ENCODE results near the gene SPATC1L. TPM values are rescaled to one million over a fixed set of nuclear protein-coding genes. Genes with fewer than 3 reads are reported as not detected.
"Not testable (repeated sequence)": the region's sequence is repeated elsewhere in the genome, so short reads cannot be mapped to it uniquely, and the experiment has no call there.

Gene SPATC1L
- total RNA-seq, 2 donors from 2014 or later = 2.6 to 12.9 TPM

DNA sequence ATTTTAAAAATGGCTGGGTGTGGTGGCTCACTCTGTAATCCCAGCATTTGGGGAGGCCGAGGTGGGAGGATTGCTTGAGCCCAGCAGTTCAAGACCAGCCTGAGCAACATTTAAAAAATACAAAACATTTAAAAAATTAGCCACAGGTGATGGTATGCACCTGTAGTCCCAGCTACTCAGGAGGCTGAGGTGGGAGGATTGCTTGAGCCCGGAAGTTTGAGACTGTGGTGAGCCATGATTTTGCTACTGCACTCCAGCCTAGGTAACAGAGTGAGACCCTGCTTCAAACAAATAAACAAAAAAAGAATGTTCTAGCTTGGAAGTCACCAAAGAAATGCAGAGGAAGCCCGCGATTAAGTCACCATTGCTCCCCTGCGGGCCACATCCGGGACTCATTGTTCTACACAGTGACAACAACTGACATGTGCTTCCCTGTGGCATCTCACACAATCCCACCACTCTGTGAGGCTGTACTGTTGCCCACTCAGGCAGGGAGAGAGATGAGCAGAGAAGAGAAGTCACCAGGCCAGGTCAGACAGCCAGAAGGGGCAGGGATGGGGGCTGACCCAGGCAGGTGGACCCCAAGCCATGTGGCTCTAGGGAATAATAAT lies 18.4 kb upstream of the SPATC1L start:
- Mint-ChIP-seq H3K9me3 (no peaks in the 10 kb centered on the region), H3K4me3 (no peak overlapping the region), H3K4me1 (ENCODE audit: low read depth) (no peaks in the 10 kb centered on the region), H3K36me3 (ENCODE audit: insufficient read depth in 2 of 2) (peaks cover 0 to 6% of the 10 kb centered on the region in 2 donors), H3K27me3 (ENCODE audit: low read depth) (no peaks in the 10 kb centered on the region), H3K27ac (no peak overlapping the region)
- ATAC-seq (replicated peaks in 1 of 2) = no peak
- DNase-seq = no peak

- not testable (repeated sequence) for H3K4me1 Mint-ChIP-seq (ENCODE audit: low read depth); ATAC-seq (replicated peaks in 1 of 2); H3K27me3 Mint-ChIP-seq (ENCODE audit: low read depth); H3K9me3 Mint-ChIP-seq; H3K4me3 Mint-ChIP-seq; H3K36me3 Mint-ChIP-seq (ENCODE audit: insufficient read depth in 2 of 2); DNase-seq; H3K27ac Mint-ChIP-seq
Observed at GRCh38 chr21:46200877-46201803, 16.9 kb upstream of the SPATC1L start.

DNA sequence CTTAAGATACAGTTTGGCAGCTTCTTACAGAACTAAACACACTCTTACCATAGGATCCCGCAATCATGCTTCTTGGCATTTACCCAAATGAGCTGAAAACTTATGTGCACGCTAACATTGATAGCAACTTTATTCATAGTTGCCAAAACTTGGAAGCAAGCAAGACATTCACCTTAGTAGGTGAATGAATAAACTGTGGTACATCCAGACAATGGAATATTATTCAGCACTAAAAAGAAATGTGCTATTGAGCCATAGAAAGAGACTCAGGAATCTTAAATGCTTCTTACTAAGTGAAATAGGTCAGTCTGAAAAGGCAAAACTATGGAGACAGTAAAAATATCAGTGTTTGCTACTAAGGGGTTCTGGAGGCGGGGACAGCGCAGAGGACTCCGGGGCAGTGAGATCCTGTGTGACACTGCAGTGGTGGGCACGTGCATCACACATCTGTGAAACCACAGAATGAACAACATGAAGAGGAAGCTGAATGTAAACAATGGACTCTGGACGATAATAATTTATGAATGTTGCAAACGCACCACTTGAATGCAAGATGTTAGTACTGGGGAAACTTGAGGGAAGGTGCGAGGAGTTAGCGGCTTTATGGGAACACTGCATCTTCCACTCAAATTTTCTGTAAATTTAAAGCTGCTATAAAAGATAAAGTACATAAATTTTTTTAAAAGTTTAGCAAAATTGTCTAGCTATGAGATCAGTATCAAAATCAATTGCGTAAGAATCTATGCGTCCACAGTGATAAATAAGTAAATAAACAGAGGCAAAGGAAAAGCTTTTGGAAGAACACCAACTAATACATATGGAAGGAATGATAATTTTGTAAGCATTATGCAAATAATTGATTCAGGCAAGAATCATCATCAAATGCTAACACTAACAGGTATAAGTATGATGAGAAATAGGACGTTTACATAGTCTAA lies 15.4 kb upstream of the SPATC1L start:
- H3K9me3 Mint-ChIP-seq = no peaks in the 10 kb centered on the region

GRCh38 chr21:46196733-46197132 lies 12.5 kb upstream of the SPATC1L start:
- Mint-ChIP-seq H3K4me1 (ENCODE audit: low read depth) (no peaks in the 10 kb centered on the region), H3K27me3 (ENCODE audit: low read depth) (no peaks in the 10 kb centered on the region), H3K27ac (no peak overlapping the region), H3K9me3 (no peaks in the 10 kb centered on the region), H3K4me3 (no peak overlapping the region), H3K36me3 (ENCODE audit: insufficient read depth in 2 of 2) (peaks cover 3 to 6% of the 10 kb centered on the region in 2 donors)
- DNase-seq (no peak), ATAC-seq (replicated peaks in 1 of 2) (no peak)

More for the DNA sequence above, 15.4 kb upstream of the SPATC1L start:
- Mint-ChIP-seq H3K36me3 (ENCODE audit: insufficient read depth in 2 of 2) (peaks cover 0 to 6% of the 10 kb centered on the region in 2 donors), H3K27me3 (ENCODE audit: low read depth) (no peaks in the 10 kb centered on the region), H3K27ac (no peak overlapping the region), H3K4me1 (ENCODE audit: low read depth) (no peaks in the 10 kb centered on the region), H3K4me3 (no peak overlapping the region)
- no peak for DNase-seq
- no peak for ATAC-seq (replicated peaks in 1 of 2)

GRCh38 chr21:46195595-46196195 lies 11.4 kb upstream of the SPATC1L start:
- H3K4me3 Mint-ChIP-seq = no peak overlapping the region
- H3K4me1 Mint-ChIP-seq (ENCODE audit: low read depth) = no peaks in the 10 kb centered on the region
- DNase-seq (no peak), ATAC-seq (replicated peaks in 1 of 2) (no peak)
- H3K9me3 Mint-ChIP-seq = no peaks in the 10 kb centered on the region
- H3K27ac Mint-ChIP-seq = no peak overlapping the region
- peaks cover 3 to 6% of the 10 kb centered on the region in 2 donors for H3K36me3 Mint-ChIP-seq (ENCODE audit: insufficient read depth in 2 of 2)
- H3K27me3 Mint-ChIP-seq (ENCODE audit: low read depth) = no peaks in the 10 kb centered on the region

DNA sequence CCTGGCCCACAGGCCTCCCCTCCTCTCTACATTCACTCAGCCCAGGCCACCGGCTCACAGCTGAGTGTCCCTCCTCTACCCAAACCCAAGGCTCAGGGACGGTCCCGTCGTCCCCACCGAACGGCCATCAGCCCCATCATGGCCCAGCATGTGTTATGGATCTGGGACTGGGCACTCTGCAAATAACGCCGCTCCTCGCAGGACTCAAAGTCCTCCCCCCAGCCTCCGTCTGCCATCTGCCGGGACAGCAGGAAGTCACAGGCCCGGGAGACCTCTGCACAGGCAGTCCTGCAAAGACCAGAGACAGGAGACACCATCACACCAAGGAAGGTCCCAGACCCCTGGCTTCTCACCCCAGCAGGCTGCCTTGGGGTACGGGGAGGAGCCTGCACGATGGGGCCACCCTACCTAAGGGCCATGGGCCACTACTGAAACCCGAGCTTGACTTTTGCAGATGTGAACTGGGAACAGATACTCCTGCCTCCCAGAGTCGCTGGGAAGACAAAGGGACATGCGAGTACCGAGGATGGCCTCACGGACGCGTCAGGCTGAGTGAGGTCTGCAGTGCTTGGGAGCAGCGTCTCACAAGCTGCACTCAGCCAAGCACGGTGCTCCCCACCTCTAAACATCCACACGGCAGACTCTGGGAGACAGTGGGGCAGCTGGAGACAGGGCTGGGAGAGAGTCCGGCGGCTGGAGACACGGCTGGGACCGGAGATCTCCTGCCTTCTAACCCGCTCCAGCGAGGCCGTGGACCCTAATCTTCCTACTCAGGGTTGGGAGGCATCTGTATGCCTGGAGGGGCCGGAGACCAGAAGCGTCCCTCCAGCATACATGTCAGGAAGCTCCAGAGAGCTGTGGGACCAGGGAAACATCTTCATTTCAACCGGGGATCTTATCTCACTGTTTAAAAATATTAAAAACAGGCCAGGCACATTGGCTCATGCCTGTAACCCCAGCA lies 10.4 kb upstream of the SPATC1L start:
- ATAC-seq (replicated peaks in 1 of 2) (no peak), DNase-seq (no peak)
- Mint-ChIP-seq H3K4me1 (ENCODE audit: low read depth) (no peaks in the 10 kb centered on the region), H3K9me3 (no peaks in the 10 kb centered on the region), H3K4me3 (no peak overlapping the region), H3K27ac (no peak overlapping the region), H3K36me3 (ENCODE audit: insufficient read depth in 2 of 2) (peaks cover 3 to 6% of the 10 kb centered on the region in 2 donors), H3K27me3 (ENCODE audit: low read depth) (no peaks in the 10 kb centered on the region)

DNA sequence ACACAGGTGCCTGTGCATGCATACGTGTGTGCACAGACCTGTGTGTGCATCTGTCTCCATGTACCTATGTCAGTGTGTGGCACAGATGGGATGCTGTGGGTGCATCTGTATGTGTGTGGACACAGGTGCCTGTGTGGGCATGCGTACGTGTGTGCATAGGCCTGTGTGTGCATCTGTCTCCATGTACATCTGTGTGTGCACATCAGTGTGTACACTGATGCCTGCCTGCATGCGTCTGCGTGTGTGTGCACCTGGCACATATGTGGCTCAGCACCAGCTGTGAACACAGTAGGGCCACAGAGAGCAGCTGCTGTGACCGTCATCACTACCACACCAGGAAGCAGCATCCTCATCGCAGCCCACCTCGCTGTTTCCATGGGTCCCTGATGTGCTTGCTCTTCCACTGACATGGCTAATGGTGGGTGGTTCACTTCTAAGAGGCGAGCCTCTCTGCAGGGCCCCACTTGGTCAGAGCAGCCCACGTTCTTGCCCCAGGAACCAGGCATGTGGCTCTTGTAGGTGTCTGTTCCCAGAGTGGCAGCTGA lies 9.6 kb upstream of the SPATC1L start:
- Mint-ChIP-seq H3K4me3 (no peak overlapping the region), H3K4me1 (ENCODE audit: low read depth) (no peaks in the 10 kb centered on the region), H3K27me3 (ENCODE audit: low read depth) (no peaks in the 10 kb centered on the region), H3K27ac (no peak overlapping the region), H3K9me3 (no peaks in the 10 kb centered on the region), H3K36me3 (ENCODE audit: insufficient read depth in 2 of 2) (peaks cover 3 to 6% of the 10 kb centered on the region in 2 donors)
- DNase-seq (no peak), ATAC-seq (replicated peaks in 1 of 2) (no peak)

GRCh38 chr21:46191686-46192575 lies 7.7 kb upstream of the SPATC1L start:
- Mint-ChIP-seq H3K27me3 (ENCODE audit: low read depth) (no peaks in the 10 kb centered on the region), H3K36me3 (ENCODE audit: insufficient read depth in 2 of 2) (peaks cover 0 to 6% of the 10 kb centered on the region in 2 donors), H3K4me3 (no peak overlapping the region), H3K9me3 (no peaks in the 10 kb centered on the region), H3K4me1 (ENCODE audit: low read depth) (no peaks in the 10 kb centered on the region), H3K27ac (no peak overlapping the region)
- DNase-seq = no peak
- ATAC-seq (replicated peaks in 1 of 2) = no peak

DNA sequence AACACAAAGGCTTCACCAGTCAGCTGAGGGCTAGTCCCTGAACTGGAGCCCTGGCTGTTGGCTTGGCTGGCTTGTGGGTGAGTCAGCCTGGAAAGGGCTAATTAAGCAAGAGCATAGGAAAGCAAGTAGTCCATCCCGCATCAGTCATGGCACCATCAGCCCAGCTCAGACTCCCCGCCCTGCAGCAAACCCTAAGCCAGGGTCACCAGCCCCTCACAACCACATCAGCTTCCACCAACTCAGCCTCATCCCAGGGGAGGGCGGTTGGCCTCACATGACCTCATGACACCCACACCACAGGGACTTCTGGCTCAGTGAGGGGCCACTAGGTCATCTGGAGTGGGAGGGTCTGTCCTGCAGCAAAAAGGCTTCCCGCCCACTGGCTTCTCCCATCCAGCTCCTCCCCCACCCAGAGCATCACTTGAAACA lies 7.0 kb upstream of the SPATC1L start:
- H3K27me3 Mint-ChIP-seq (ENCODE audit: low read depth) = no peaks in the 10 kb centered on the region
- H3K27ac Mint-ChIP-seq = no peak overlapping the region
- H3K36me3 Mint-ChIP-seq (ENCODE audit: insufficient read depth in 2 of 2) = peaks cover 0 to 6% of the 10 kb centered on the region in 2 donors
- H3K4me3 Mint-ChIP-seq = no peak overlapping the region
- no peaks in the 10 kb centered on the region for H3K4me1 Mint-ChIP-seq (ENCODE audit: low read depth)
- no peaks in the 10 kb centered on the region for H3K9me3 Mint-ChIP-seq
- ATAC-seq (replicated peaks in 1 of 2) (no peak), DNase-seq (no peak)

- H3K4me1 Mint-ChIP-seq (ENCODE audit: low read depth) = no peaks in the 10 kb centered on the region
- H3K27ac Mint-ChIP-seq = no peak overlapping the region
- DNase-seq = no peak
Observed at GRCh38 chr21:46190491-46191131, 6.4 kb upstream of the SPATC1L start.

More at GRCh38 chr21:46190491-46191131, 6.4 kb upstream of the SPATC1L start:
- Mint-ChIP-seq H3K36me3 (ENCODE audit: insufficient read depth in 2 of 2) (peaks cover 0 to 6% of the 10 kb centered on the region in 2 donors), H3K4me3 (no peak overlapping the region), H3K27me3 (ENCODE audit: low read depth) (peaks cover 1% of the 10 kb centered on the region), H3K9me3 (no peaks in the 10 kb centered on the region)
- ATAC-seq (replicated peaks in 1 of 2) = no peak
